GM12873 (cell line): ENCODE results near the gene ROBO3.

Source experiments
- TF ChIP-seq, protein P1 (sequence below): IDR thresholded peaks from 2 replicates; pipeline ENCODE4 v1.5.1; 2012; ENCODE audit warnings: low read depth, mild to moderate bottlenecking, moderate library complexity, low read length, control low read depth; ENCODE audit not compliant: insufficient read depth; ENCODE audit errors: missing control alignments

The ROBO3 gene

DNA sequence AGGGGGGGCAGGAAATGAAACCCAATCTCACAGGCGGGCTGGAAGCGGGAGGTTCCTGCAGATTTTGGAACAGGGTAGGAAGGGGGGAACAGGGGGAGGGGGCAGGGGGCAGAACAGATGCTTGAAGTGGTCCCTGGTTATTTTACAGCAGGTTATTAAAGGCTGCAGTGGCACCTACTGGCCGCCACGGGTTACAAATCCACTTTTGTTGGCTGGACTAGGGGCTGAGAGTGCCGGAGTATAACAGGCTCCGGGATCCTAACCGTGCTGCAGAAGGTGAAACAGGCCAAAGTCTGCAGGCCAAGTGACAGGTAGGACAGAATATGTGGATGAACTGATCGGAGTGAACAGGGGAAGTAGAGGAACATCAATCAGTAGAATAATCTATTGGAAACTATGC, 2.5 kb downstream of the ROBO3 start:
- TF ChIP-seq, protein P1, sequence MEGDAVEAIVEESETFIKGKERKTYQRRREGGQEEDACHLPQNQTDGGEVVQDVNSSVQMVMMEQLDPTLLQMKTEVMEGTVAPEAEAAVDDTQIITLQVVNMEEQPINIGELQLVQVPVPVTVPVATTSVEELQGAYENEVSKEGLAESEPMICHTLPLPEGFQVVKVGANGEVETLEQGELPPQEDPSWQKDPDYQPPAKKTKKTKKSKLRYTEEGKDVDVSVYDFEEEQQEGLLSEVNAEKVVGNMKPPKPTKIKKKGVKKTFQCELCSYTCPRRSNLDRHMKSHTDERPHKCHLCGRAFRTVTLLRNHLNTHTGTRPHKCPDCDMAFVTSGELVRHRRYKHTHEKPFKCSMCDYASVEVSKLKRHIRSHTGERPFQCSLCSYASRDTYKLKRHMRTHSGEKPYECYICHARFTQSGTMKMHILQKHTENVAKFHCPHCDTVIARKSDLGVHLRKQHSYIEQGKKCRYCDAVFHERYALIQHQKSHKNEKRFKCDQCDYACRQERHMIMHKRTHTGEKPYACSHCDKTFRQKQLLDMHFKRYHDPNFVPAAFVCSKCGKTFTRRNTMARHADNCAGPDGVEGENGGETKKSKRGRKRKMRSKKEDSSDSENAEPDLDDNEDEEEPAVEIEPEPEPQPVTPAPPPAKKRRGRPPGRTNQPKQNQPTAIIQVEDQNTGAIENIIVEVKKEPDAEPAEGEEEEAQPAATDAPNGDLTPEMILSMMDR: peak; percentile 45

DNA sequence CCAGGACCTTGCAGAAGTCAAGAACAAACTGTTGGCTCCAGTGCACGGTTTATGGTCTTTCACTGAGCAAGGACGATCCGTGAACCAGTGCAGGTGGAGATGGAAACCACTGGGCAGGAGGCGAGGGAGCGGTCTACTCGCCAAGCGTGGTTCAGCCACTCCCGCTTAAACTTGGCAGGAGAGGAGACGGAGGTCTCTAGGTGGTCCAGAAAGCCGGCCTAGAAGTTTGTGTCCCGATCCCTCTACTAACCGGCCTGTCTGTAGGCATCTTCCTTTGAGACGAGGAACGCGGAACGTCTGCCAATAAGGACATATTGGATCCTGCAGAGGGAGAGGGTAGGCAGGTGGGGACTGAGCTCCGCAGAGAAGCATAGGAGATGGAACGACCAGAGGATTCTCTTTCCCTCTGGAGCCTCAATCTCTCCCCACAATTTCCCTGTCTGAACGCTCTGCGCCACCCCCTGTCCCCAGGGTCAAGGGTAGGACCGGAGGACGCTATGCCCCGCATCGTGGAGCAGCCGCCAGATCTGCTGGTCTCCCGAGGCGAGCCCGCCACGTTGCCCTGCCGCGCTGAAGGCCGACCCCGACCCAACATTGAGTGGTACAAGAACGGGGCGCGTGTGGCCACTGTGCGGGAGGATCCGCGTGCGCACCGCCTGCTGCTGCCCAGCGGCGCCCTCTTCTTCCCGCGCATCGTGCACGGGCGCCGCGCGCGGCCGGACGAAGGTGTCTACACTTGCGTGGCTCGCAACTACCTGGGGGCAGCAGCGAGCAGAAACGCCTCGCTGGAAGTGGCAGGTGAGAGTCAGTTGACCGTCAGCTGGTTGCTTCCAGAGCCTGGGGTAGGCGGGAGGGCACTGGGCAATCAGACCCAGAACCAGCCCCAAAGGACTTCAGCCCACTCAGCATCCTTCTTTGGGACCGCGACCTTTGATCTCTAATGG, 3.4 kb downstream of the ROBO3 start:
- TF ChIP-seq, protein P1: peak; percentile 2

DNA sequence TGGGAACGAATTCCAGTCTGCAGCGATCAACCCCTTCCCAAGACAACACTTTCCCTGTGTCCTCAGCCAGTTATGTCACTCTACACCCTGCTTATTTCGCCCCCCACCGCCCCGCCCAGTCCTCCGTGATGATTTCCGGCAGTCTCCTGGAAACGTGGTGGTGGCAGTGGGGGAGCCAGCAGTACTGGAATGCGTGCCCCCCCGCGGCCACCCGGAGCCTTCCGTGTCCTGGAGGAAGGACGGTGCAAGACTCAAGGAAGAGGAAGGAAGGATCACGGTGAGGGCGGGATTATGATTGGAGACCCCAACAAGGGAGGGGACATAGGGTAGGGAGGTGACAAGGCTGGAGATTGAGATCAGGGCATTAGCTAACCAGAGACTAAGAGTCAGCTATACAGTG, 4.1 kb downstream of the ROBO3 start:
- TF ChIP-seq, protein P1: no peak

DNA sequence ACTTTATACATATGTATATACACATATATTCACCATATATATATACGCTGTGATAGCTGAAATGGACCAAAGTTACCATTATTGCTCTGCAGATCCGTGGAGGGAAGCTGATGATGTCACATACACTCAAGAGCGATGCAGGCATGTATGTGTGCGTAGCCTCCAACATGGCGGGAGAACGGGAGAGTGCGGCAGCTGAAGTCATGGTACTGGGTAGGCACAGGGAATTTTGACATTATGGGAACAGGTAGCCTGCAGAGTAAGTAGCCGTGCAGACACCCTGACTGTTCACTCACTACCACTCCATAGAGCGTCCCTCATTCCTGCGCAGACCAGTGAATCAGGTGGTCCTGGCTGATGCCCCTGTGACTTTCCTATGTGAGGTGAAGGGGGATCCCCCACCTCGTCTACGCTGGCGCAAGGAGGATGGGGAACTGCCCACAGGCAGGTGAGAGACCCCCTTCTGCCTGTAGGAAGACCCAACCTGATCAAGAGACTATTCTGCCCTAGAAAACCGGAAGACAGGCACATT, 4.7 kb downstream of the ROBO3 start:
- TF ChIP-seq, protein P1: no peak

DNA sequence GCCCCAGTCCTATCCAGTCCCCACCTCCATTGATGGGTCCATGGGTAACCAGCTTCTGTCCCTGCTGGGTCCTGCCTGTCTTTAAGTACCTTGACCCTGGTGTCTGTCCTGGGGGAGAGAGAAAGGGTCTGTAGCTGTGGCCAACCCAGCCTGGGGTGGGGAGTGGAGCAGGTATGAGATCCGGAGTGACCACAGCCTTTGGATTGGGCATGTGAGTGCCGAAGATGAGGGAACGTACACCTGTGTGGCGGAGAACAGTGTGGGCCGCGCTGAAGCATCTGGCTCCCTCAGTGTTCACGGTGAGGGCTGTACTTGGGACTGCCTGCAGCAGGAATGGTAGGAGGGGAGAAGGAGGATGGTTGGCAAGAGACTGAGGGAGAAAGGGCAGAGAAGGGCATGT, 5.2 kb downstream of the ROBO3 start:
- TF ChIP-seq, protein P1: no peak

DNA sequence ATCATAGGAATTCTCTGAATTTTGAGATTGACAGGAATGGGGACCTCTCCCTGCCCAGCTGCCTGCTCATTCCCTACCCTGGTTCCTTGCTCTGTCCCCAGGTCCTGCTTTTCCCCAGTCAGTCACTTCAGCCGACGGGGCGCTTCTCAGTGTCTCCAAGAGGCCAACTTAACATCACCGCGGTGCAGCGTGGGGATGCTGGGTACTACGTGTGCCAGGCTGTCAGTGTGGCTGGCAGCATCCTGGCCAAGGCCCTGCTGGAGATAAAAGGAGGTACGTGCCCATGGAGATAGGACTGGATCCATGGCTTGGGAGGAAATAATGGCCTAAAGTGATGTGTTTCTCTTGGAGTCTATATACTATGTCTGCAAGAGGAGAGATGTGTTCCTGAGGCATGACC, 7.0 kb downstream of the ROBO3 start:
- TF ChIP-seq, protein P1: no peak

DNA sequence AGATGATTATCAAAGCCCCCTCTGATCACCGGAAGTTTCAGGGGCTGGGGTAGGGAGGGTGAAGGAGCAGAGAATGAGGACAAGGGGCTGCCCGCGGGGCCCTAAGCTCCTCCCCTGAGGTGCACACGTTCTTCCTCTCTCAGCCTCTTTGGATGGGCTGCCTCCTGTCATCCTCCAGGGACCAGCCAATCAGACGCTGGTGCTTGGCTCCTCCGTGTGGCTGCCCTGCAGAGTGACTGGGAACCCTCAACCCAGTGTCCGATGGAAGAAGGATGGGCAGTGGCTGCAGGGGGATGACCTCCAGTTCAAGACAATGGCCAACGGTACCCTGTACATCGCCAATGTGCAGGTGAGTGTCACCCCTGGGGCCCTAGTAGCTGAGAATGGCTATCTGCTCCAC, 7.5 kb downstream of the ROBO3 start:
- TF ChIP-seq, protein P1: no peak
